HG03469 (cell line): Measurements from ENCODE around the gene IPO11.

ENCODE experiments used
- ATAC-seq: cut with Tn5 transposase; IDR thresholded peaks from one replicate; pipeline ENCODE4 v1.9.1; 2021; ENCODE audit warnings: mild to moderate bottlenecking, moderate library complexity, moderate number of reproducible peaks; ENCODE audit not compliant: unreplicated experiment

The IPO11 gene

GRCh38 chr5:62568143-62568542, 155.6 kb downstream of the IPO11 start:
- ATAC-seq, result no peak

DNA sequence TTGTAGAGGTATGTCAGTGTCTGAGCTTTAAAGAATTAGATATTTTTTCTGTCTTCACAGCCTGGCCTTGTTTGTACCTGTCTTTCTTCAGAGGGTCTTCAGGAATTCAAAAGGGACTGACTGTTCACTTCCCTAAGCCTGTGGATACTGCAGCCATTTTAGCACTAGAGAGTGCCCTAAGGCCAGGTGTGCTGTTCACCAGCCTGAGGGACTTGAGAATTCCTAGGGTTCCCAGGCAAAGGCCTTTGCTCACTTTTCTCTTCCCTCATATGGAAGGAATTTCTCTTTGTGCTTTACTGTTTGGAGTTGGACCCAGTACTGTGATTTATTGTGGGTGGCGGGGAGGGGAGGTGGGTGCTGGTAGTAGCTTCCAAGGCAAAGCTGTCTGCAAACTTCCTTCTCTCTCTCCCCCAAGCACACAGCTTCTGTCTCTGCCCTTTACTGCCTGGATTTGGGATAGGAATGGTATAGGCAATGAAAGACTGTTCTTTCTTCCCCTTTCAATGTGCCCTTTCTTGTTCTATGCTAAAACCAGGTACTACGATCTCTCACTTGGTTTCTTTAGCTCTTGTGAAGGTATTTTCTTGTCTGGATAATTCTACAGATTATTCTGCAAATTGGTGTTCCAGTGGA, 156.4 kb downstream of the IPO11 start:
- ATAC-seq, result no peak

GRCh38 chr5:62569470-62569869, 156.9 kb downstream of the IPO11 start:
- ATAC-seq, result no peak

- ATAC-seq, result no peak
These were observed 160.5 kb downstream of the IPO11 start for GRCh38 chr5:62572918-62573514.

- peak; percentile 47 for ATAC-seq
These were observed 162.0 kb downstream of the IPO11 start for GRCh38 chr5:62574599-62574998.

GRCh38 chr5:62575066-62575465, 162.5 kb downstream of the IPO11 start:
- no peak for ATAC-seq

GRCh38 chr5:62575489-62575888, 162.9 kb downstream of the IPO11 start:
- ATAC-seq, result no peak

GRCh38 chr5:62576570-62577170, 164.1 kb downstream of the IPO11 start:
- ATAC-seq, result no peak

DNA sequence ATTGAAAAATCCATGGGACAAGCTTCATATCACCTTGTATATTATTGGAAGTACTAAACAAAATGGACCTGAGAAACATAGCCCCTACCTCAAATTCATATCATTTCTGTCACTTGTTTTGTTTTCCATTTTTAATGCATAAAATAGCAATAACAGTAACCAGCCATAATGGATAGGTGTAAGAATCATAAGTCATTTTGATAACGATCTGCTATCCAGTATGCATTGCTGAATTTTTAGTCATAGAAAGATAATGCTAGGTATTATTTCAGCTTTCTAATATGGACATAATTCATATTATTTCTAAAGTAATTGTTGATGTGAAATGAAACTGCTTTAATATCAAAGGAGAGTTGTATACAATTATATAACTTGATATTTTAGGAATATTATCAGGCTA, 164.9 kb downstream of the IPO11 start:
- ATAC-seq, result no peak

DNA sequence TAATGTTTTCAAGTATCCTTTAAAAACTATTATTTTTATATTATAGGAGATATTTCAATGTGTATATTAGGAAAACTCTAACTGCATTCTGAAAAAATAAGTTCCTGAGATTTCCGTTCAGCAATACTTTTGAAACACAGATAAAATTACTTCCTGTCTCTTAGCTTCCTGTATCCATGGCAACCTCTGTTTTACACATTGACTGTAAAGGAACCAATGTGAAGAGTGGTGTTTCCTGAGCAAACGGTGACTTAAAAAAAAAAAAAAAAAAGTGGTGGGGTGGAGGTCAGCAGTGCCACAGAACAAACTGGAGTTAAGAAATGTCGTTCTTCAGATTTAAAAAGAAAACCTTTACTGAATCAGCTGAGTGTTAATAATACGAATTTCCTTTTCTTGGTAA, 166.0 kb downstream of the IPO11 start, which contains the start of gene LRRC70:
TSS of gene LRRC70 (plus strand) at position 280 of the 400 bp plus-strand sequence. CDS start 620 bp downstream, outside the sequence.
- ATAC-seq, result peak; percentile 88

DNA sequence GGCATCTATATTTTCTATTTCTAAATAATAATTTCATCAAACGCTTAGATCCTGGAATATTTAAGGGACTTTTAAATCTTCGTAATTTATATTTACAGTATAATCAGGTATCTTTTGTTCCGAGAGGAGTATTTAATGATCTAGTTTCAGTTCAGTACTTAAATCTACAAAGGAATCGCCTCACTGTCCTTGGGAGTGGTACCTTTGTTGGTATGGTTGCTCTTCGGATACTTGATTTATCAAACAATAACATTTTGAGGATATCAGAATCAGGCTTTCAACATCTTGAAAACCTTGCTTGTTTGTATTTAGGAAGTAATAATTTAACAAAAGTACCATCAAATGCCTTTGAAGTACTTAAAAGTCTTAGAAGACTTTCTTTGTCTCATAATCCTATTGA, 167.2 kb downstream of the IPO11 start:
- no peak for ATAC-seq

DNA sequence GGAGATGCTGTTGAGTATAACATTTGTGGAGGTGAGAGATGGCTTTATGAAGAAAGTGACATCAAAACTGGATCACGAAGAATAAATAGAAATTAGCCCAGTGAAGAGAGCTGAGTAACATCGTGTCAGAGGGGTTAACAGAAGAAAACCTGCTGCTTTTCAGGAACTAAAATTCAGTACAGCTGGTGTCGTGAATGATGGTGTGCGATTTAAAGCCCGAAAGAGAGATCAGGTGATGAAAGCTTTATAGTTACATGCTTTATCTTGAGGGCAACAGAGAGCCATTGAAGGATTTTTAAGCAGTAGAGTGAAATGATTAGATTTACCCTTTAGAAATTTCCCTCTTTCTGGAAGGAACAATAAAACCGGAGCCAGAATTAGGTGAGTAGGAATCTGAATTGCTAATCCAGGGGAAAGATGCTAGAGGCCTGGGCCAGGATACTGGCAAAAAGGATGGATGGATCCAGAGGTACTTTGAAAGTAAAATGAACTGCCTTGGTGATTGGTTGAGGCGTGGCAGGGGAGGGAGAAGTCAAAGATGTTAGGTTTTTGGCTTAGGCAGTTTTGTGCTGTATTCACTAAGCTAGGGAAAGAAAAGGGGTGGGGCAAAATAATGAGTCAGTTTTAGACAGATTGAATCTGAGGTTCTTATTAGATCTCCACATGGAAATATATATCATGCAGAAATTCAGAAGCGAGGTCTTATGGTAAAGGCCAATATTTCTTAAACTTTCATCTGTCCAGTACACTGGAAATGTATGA, 169.5 kb downstream of the IPO11 start:
- no peak for ATAC-seq

DNA sequence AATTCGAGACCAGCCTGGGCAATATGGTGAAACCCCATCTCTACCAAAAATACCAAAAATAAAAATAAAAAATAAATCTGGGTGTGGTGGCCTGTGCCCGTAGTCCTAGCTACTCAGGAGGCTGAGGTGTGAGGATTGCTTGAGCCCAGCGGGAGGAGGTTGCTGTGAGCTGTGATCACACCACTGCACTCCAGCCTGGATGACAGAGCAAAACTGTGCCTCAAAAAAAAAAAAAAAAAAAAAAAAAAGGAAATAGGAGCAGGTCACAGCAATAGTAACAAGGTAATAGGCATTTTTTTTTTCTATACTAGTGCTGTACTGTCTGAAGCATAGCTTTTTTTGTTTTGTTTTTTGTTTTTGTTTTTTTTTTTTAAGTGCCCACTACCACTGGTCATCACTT, 171.8 kb downstream of the IPO11 start:
- no peak for ATAC-seq

GRCh38 chr5:62585306-62585705, 172.7 kb downstream of the IPO11 start:
- ATAC-seq, result no peak

- no peak for ATAC-seq
These were observed 173.2 kb downstream of the IPO11 start for GRCh38 chr5:62585751-62586150.

DNA sequence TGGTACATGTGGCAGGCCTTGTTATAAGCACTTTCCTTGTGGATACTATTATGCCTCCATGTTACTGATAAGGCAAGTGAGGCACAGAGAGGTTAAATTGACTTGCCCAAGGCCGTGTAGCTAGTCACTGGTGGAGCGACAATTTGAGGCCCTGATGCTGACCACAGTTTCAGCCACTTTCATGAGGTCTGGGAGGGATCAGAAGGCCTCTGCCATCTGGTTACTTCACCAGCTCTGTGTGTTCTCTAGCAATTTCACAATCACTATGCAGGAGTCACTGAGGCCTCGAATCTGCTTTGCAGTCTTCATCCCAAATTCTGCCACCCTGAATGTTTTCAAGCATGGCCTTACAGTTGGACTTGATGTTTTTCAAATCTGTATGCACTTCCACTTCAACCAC, 175.2 kb downstream of the IPO11 start:
- no peak for ATAC-seq

- ATAC-seq, result no peak
These were observed 176.1 kb downstream of the IPO11 start for GRCh38 chr5:62588668-62589067.

GRCh38 chr5:62589504-62589903, 176.9 kb downstream of the IPO11 start:
- ATAC-seq, result no peak

DNA sequence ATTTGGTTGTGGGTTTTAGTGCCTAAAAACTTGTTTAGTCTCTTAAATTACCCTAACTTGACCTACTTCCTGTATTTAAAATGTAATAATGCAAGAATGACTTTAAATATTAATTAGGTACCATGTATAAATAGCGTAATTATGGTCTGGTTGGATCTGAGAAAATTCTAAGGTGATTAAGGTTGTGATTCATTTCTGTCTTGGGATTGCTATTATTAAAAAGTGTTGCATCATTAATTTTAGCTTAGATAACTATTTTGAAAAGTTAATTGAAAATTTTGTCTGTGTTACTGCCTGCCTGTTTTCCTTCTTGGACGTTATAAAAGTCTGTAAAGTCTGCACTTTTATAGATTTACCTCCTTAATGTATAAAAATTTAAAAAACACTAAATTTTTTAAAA, 177.8 kb downstream of the IPO11 start:
- ATAC-seq, result no peak

- no peak for ATAC-seq
These were observed 180.0 kb downstream of the IPO11 start for GRCh38 chr5:62592558-62592957.

- ATAC-seq, result no peak
These were observed 180.8 kb downstream of the IPO11 start for GRCh38 chr5:62593331-62593730.
